PFSK-1 (cell line): ENCODE data around the gene PNMA6E.

ENCODE experiments used
- FOXP2 ChIP-seq: optimal IDR thresholded peaks from 2 replicates; pipeline ENCODE3; 2011; ENCODE audit warnings: borderline replicate concordance, control low read depth, inconsistent platforms; ENCODE audit not compliant: insufficient read depth; ENCODE audit errors: extremely low read length, extremely low read depth
- POLR2AphosphoS5 ChIP-seq: IDR thresholded peaks from 2 replicates; pipeline ENCODE4 v1.6.1; 2012; ENCODE audit warnings: low read depth, mild to moderate bottlenecking, control low read depth, low read length, moderate library complexity
- SIN3A ChIP-seq: IDR thresholded peaks from 2 replicates; pipeline ENCODE4 v1.6.1; 2012; ENCODE audit warnings: mild to moderate bottlenecking, low read length, moderate library complexity, borderline replicate concordance; ENCODE audit not compliant: insufficient read depth
- TAF1 ChIP-seq: IDR thresholded peaks from 2 replicates; pipeline ENCODE4 v1.6.1; 2012; ENCODE audit warnings: low read length, control low read depth, borderline replicate concordance; ENCODE audit not compliant: insufficient read depth
- TF ChIP-seq, protein P1 (sequence below), 2 experiments: IDR thresholded peaks; 2 replicates each; pipeline versions ENCODE4 v1.6.1 to v1.8.0; 2011 to 2012; ENCODE audit warnings: low read depth in 2 of 2, low read length in 2 of 2, control low read depth in 1 of 2, inconsistent platforms in 1 of 2, mild to moderate bottlenecking in 1 of 2, moderate library complexity in 1 of 2; ENCODE audit not compliant: insufficient read depth in 1 of 2

DNA sequence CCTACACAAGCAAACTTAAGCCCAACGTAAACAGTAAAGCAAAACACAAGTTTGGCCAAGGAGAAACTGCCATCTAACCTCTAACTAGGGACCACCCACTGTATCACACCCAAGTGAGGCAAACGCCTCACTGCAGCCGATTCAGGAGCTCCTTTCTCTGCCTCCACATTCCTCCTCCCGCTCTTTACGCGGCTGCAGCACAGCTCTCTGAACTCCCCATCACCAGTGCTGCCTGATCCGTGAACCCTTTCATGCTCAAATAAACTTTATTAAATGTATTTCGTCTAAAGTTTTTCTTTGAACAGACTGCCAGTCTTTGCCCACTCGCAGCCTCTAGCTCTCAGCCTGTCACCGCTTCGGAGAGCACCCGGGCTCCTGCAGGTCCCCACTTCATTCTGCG lies 6.5 kb downstream of the PNMA6E start:
- no peak for TF ChIP-seq POLR2AphosphoS5
- TF ChIP-seq, protein P1, sequence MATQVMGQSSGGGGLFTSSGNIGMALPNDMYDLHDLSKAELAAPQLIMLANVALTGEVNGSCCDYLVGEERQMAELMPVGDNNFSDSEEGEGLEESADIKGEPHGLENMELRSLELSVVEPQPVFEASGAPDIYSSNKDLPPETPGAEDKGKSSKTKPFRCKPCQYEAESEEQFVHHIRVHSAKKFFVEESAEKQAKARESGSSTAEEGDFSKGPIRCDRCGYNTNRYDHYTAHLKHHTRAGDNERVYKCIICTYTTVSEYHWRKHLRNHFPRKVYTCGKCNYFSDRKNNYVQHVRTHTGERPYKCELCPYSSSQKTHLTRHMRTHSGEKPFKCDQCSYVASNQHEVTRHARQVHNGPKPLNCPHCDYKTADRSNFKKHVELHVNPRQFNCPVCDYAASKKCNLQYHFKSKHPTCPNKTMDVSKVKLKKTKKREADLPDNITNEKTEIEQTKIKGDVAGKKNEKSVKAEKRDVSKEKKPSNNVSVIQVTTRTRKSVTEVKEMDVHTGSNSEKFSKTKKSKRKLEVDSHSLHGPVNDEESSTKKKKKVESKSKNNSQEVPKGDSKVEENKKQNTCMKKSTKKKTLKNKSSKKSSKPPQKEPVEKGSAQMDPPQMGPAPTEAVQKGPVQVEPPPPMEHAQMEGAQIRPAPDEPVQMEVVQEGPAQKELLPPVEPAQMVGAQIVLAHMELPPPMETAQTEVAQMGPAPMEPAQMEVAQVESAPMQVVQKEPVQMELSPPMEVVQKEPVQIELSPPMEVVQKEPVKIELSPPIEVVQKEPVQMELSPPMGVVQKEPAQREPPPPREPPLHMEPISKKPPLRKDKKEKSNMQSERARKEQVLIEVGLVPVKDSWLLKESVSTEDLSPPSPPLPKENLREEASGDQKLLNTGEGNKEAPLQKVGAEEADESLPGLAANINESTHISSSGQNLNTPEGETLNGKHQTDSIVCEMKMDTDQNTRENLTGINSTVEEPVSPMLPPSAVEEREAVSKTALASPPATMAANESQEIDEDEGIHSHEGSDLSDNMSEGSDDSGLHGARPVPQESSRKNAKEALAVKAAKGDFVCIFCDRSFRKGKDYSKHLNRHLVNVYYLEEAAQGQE (IDR thresholded peaks at IDR 0.05; ENCODE audit: insufficient read depth in 1 of 2, low read depth in 2 of 2, low read length in 2 of 2): no peak
- TF ChIP-seq TAF1: no peak
- TF ChIP-seq FOXP2: no peak
- TF ChIP-seq SIN3A: no peak
